Endodermal cell (in vitro differentiated cells): ENCODE measurements around the gene CLTB. TPM values are rescaled to one million over a fixed set of nuclear protein-coding genes. Genes with fewer than 3 reads are reported as not detected.

Source experiments
- DNase-seq: peaks from one replicate; pipeline ENCODE4 v3.0.0-alpha.2; 2017
- H3K27ac ChIP-seq: 2 replicates; pipeline ENCODE4 v1.5.1; 2013; ENCODE audit warnings: mild to moderate bottlenecking, low read depth, low read length, moderate library complexity
- H3K27me3 ChIP-seq: 2 replicates; pipeline ENCODE4 v1.6.1; 2013; ENCODE audit warnings: mild to moderate bottlenecking, low read length, moderate library complexity; ENCODE audit not compliant: insufficient read depth, control insufficient read depth, poor library complexity, severe bottlenecking
- H3K36me3 ChIP-seq: 2 replicates; pipeline ENCODE4 v1.7.0; 2013; ENCODE audit warnings: mild to moderate bottlenecking, low read length, moderate library complexity; ENCODE audit not compliant: control insufficient read depth, insufficient read depth
- H3K4me1 ChIP-seq: one replicate; pipeline ENCODE4 v1.7.0; 2013; ENCODE audit warnings: low read length; ENCODE audit not compliant: control insufficient read depth, insufficient read depth
- H3K4me3 ChIP-seq: 2 replicates; pipeline ENCODE4 v1.5.1; 2013; ENCODE audit warnings: mild to moderate bottlenecking, low read length, moderate library complexity
- H3K9ac ChIP-seq: 2 replicates; pipeline ENCODE4 v1.6.1; 2013; ENCODE audit warnings: mild to moderate bottlenecking, low read length, moderate library complexity; ENCODE audit not compliant: poor library complexity, severe bottlenecking; ENCODE audit errors: extremely low read depth
- H3K9me3 ChIP-seq: 2 replicates; pipeline ENCODE4 v1.6.1; 2013; ENCODE audit warnings: mild to moderate bottlenecking, low read length, moderate library complexity; ENCODE audit not compliant: control insufficient read depth
- H3K27ac Mint-ChIP-seq: 2 replicates; pipeline ENCODE4 v1.8.0; 2020; ENCODE audit warnings: mixed read lengths
- H3K27me3 Mint-ChIP-seq: 2 replicates; pipeline ENCODE4 v1.8.0; 2021; ENCODE audit warnings: mild to moderate bottlenecking, mixed read lengths; ENCODE audit not compliant: insufficient read depth
- H3K36me3 Mint-ChIP-seq: 2 replicates; pipeline ENCODE4 v1.8.0; 2020; ENCODE audit warnings: low read depth, mixed read lengths
- H3K4me1 Mint-ChIP-seq: 2 replicates; pipeline ENCODE4 v1.8.0; 2020; ENCODE audit warnings: mixed read lengths
- H3K4me3 Mint-ChIP-seq: 2 replicates; pipeline ENCODE4 v1.8.0; 2020; ENCODE audit warnings: mild to moderate bottlenecking, moderate library complexity, mixed read lengths
- H3K9me3 Mint-ChIP-seq: 2 replicates; pipeline ENCODE4 v1.8.0; 2020; ENCODE audit warnings: mild to moderate bottlenecking, mixed read lengths
- WGBS, 2 experiments: methylation state at CpG; one replicate each; pipeline versions ENCODE4 v1.1.5 to v1.1.7; 2013; ENCODE audit warnings: missing lambda C conversion rate in 2 of 2, mixed read lengths in 1 of 2; ENCODE audit not compliant: insufficient coverage in 1 of 2, insufficient read length in 1 of 2; 5-methylcytosine and 5-hydroxymethylcytosine counted together
- total RNA-seq, 2 donors: library from RNA; stranded (reverse); fragmentation: NEBNext Ultra II Directional in 1 of 2; extraction: Animal tissue kit (Norgen Biotek cat#: 25700) in 1 of 2; gene quantifications; 2 replicates in 1 of 2; 3 replicates in 1 of 2; pipeline ENCODE4 v1.2.1, GENCODE V29; 2021
- TF ChIP-seq, protein P1 (sequence below): fragments of 200-600 bp; sonication (generic); conservative IDR thresholded peaks from 2 replicates; pipeline ENCODE4 v1.5.0; 2021; ENCODE audit warnings: antibody characterized with exemption, mild to moderate bottlenecking

Gene CLTB
- total RNA-seq, 2 donors from 2014 or later = 40.9 to 49.7 TPM

DNA sequence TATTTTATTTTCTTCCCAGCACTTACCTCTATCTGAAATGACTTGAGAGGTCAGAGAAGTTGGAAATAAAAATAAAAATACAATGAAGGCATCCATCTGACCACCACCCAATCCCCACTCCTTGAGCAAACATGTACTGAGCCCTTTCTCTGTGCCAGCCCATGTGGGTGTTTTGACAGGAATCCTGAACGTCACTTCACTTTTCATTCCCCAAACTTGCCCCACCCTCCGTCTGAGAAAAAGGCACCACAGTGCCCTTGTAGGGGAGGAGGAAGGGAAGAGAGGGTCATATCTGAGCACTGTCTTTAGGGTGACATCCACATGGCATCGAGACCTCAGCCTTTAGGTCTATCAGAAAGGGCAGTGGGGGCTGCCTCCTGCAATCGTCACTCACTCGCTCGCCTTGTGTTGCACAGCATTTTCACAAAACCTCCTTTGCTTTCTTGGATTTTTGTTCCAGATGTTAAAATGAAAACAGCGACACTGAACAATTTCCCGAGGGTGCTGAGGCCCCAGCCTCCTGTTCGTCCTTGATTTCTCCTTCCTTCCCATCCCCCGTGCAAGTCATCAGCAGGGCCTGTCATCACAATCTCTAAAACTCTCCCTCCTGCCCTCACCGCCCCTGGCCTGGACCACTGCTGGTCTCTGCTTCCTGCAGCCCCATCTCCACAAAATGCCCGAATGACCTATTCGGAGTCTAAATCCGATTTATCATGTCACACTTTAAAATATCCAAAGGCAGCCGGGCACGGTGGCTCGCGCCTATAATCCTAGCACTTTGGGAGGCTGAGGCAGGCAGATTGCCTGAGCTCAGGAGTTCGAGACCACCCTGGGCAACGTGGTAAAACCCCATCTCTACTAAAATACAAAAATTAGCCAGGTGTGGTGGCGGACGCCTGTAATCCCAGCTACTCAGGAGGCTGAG lies 14.8 kb downstream of the CLTB start:
- H3K4me1 ChIP-seq = no peaks in the 10 kb centered on the region
- peaks cover 8% of the 10 kb centered on the region for H3K36me3 Mint-ChIP-seq
- H3K4me1 Mint-ChIP-seq = peaks cover 2% of the 10 kb centered on the region
- peaks cover 37% of the 10 kb centered on the region for H3K36me3 ChIP-seq
- no peak overlapping the region for H3K27ac Mint-ChIP-seq
- H3K4me3 ChIP-seq = no peak overlapping the region
- H3K9me3 ChIP-seq = no peaks in the 10 kb centered on the region
- H3K9ac ChIP-seq = no peak overlapping the region
- no peak for DNase-seq
- no peak overlapping the region for H3K4me3 Mint-ChIP-seq
- 87 to 93% methylated on average over 16 to 22 of the region's 22 CpGs for WGBS, 2 experiments
- TF ChIP-seq, protein P1, sequence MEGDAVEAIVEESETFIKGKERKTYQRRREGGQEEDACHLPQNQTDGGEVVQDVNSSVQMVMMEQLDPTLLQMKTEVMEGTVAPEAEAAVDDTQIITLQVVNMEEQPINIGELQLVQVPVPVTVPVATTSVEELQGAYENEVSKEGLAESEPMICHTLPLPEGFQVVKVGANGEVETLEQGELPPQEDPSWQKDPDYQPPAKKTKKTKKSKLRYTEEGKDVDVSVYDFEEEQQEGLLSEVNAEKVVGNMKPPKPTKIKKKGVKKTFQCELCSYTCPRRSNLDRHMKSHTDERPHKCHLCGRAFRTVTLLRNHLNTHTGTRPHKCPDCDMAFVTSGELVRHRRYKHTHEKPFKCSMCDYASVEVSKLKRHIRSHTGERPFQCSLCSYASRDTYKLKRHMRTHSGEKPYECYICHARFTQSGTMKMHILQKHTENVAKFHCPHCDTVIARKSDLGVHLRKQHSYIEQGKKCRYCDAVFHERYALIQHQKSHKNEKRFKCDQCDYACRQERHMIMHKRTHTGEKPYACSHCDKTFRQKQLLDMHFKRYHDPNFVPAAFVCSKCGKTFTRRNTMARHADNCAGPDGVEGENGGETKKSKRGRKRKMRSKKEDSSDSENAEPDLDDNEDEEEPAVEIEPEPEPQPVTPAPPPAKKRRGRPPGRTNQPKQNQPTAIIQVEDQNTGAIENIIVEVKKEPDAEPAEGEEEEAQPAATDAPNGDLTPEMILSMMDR = no peak
- no peak overlapping the region for H3K27ac ChIP-seq
- H3K9me3 Mint-ChIP-seq = no peaks in the 10 kb centered on the region
- no peaks in the 10 kb centered on the region for H3K27me3 ChIP-seq
- H3K27me3 Mint-ChIP-seq = no peaks in the 10 kb centered on the region

DNA sequence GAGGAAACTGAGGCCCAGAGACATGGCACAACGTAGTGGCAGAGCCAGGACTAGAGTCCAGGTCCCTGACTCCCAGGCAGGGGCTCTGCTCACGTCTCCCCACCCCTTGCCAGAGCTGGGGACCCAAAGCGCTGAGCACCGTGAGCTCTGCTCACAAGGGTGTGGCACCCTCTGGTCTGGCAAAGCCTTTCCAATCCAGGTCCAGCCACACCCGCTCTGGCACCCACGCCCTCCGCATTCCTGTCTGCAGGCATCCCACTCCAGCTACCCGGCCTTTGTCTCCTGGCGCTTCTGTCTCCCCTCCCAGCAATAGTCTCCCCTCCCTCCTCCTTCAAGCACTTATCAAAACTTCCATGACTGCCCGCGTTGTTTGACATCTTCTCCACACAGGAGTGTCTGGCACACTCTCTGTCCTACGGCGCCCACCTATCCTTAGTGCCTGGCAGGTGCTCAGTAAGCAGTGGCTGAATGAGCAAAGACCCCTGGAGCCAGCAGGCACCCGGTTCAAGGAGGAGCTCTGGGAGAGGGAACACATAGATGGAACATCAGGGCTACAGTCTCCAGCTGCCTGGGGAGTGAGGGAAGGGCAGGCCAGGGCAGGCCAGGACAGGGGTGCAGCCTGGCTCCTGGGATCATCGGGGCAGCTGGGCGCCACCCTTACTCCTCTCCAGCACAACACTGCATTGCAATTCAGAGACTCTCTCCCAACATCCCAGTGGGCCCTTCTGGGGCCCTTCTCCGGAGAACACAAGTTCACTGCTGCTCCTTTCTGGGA lies 15.8 kb downstream of the CLTB start:
- Mint-ChIP-seq H3K36me3 (peaks cover 13% of the 10 kb centered on the region), H3K27me3 (no peaks in the 10 kb centered on the region), H3K4me3 (no peak overlapping the region), H3K9me3 (no peaks in the 10 kb centered on the region), H3K27ac (no peak overlapping the region), H3K4me1 (peaks cover 2% of the 10 kb centered on the region)
- peaks cover 30% of the 10 kb centered on the region for H3K36me3 ChIP-seq
- no peaks in the 10 kb centered on the region for H3K4me1 ChIP-seq
- no peaks in the 10 kb centered on the region for H3K27me3 ChIP-seq
- no peak for DNase-seq
- 93 to 98% methylated on average over 13 to 17 of the region's 17 CpGs for WGBS, 2 experiments
- H3K9me3 ChIP-seq = no peaks in the 10 kb centered on the region
- TF ChIP-seq, protein P1 = no peak
- no peak overlapping the region for H3K27ac ChIP-seq
- no peak overlapping the region for H3K9ac ChIP-seq
- no peak overlapping the region for H3K4me3 ChIP-seq

DNA sequence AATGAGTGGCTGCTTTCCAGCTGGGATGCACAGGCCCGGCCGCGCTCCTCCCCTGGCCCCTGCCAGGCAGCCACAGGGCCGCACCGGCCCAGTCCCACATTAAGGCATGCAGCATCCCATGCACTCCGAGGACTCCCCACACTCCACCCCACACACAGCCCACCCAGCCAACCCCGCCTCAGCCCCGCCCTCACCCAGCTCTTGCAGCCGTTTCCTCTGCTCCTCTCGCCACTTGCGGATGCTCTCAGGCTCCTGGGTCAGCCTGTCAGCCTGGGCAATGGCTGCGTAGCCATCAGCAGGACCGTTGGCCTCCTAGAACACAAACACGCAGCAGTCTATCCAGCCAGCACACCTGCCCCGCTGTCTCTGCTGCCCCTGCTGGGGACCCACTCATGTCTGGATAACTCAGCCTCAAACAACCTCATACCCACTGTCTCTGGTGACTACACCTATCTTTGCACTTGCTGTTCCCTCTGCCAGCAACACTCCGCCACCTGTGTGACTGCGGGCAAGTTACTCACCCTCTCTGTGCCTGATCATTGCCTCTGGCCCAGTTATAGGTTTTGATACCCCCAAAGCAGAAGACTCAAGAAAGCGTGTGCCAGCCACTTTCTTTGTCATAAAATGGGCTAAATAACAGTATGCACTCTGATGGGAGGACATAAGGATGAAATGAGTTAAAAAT lies 18.5 kb downstream of the CLTB start:
- Histone ChIP-seq H3K9ac (no peak overlapping the region), H3K4me1 (no peaks in the 10 kb centered on the region), H3K36me3 (peaks cover 24% of the 10 kb centered on the region), H3K27me3 (no peaks in the 10 kb centered on the region), H3K27ac (no peak overlapping the region), H3K9me3 (no peaks in the 10 kb centered on the region), H3K4me3 (no peak overlapping the region)
- no peaks in the 10 kb centered on the region for H3K4me1 Mint-ChIP-seq
- H3K27ac Mint-ChIP-seq = no peak overlapping the region
- TF ChIP-seq, protein P1 = no peak
- no peaks in the 10 kb centered on the region for H3K27me3 Mint-ChIP-seq
- WGBS, 2 experiments = 92% methylated on average over 10 to 18 of the region's 18 CpGs
- DNase-seq = peak; percentile 38
- H3K9me3 Mint-ChIP-seq = no peaks in the 10 kb centered on the region
- peaks cover 14% of the 10 kb centered on the region for H3K36me3 Mint-ChIP-seq
- H3K4me3 Mint-ChIP-seq = no peak overlapping the region
